Mesodermal cell (in vitro differentiated cells): ENCODE data around the gene MYBPC2.

ENCODE experiments used
- H3K27ac ChIP-seq: 2 replicates; pipeline ENCODE4 v1.7.0; 2013; ENCODE audit warnings: mild to moderate bottlenecking, low read depth, low read length, moderate library complexity; ENCODE audit not compliant: severe bottlenecking
- H3K36me3 ChIP-seq: 2 replicates; pipeline ENCODE4 v1.7.1; 2013; ENCODE audit warnings: mild to moderate bottlenecking, low read length, moderate library complexity; ENCODE audit not compliant: control insufficient read depth, insufficient read depth
- H3K4me1 ChIP-seq: one replicate; pipeline ENCODE4 v1.7.1; 2013; ENCODE audit warnings: mild to moderate bottlenecking, low read length; ENCODE audit not compliant: insufficient read depth, control insufficient read depth, poor library complexity, severe bottlenecking
- H3K4me3 ChIP-seq: 2 replicates; pipeline ENCODE4 v1.7.0; 2013; ENCODE audit warnings: low read length, control low read depth, mild to moderate bottlenecking; ENCODE audit not compliant: insufficient read depth, poor library complexity, severe bottlenecking; ENCODE audit errors: extremely low read depth
- H3K9me3 ChIP-seq: 2 replicates; pipeline ENCODE4 v1.7.1; 2013; ENCODE audit warnings: mild to moderate bottlenecking, low read length, moderate library complexity; ENCODE audit not compliant: control insufficient read depth
- WGBS, 2 experiments: methylation state at CpG; one replicate each; pipeline ENCODE4 v1.1.5; 2013; ENCODE audit warnings: missing lambda C conversion rate in 2 of 2; ENCODE audit not compliant: insufficient coverage in 2 of 2; 5-methylcytosine and 5-hydroxymethylcytosine counted together

MYBPC2 gene

GRCh38 chr19:50412419-50412818 lies 20.3 kb upstream of the MYBPC2 start:
- Histone ChIP-seq H3K9me3 (no peaks in the 10 kb centered on the region), H3K4me3 (no peak overlapping the region), H3K4me1 (no peaks in the 10 kb centered on the region), H3K27ac (no peak overlapping the region), H3K36me3 (peaks cover 47% of the 10 kb centered on the region)
- WGBS, 2 experiments = 100% methylated on average over 1 of the region's 2 CpGs; no CpG with 5 or more reads in 1 of the 2 experiments

GRCh38 chr19:50413096-50413495 lies 19.6 kb upstream of the MYBPC2 start:
- Histone ChIP-seq H3K36me3 (peaks cover 44% of the 10 kb centered on the region), H3K4me3 (no peak overlapping the region), H3K9me3 (no peaks in the 10 kb centered on the region), H3K27ac (no peak overlapping the region), H3K4me1 (no peaks in the 10 kb centered on the region)
- WGBS, 2 experiments = 93 to 97% methylated on average over 9 to 12 of the region's 13 CpGs

GRCh38 chr19:50413531-50413930 lies 19.2 kb upstream of the MYBPC2 start:
- Histone ChIP-seq H3K36me3 (peaks cover 41% of the 10 kb centered on the region), H3K4me1 (peaks cover 3% of the 10 kb centered on the region), H3K4me3 (no peak overlapping the region), H3K27ac (no peak overlapping the region), H3K9me3 (no peaks in the 10 kb centered on the region)
- WGBS, 2 experiments = 97 to 100% methylated on average over 12 to 21 of the region's 21 CpGs

- peaks cover 11% of the 10 kb centered on the region for H3K4me1 ChIP-seq
- WGBS, 2 experiments = 69 to 70% methylated on average over 28 to 34 of the region's 37 CpGs
Measured at GRCh38 chr19:50414864-50415660, 17.6 kb upstream of the MYBPC2 start.

GRCh38 chr19:50415661-50416033 lies 17.0 kb upstream of the MYBPC2 start:
- Histone ChIP-seq H3K9me3 (no peaks in the 10 kb centered on the region), H3K27ac (no peak overlapping the region), H3K4me3 (no peak overlapping the region), H3K36me3 (peaks cover 20% of the 10 kb centered on the region), H3K4me1 (peaks cover 11% of the 10 kb centered on the region)
- WGBS, 2 experiments = 93 to 95% methylated on average over 14 to 16 of the region's 22 CpGs

More at GRCh38 chr19:50414864-50415660, 17.6 kb upstream of the MYBPC2 start:
- peaks cover 25% of the 10 kb centered on the region for H3K36me3 ChIP-seq
- H3K9me3 ChIP-seq = no peaks in the 10 kb centered on the region
- H3K27ac ChIP-seq = no peak overlapping the region
- no peak overlapping the region for H3K4me3 ChIP-seq

- 93 to 94% methylated on average over 27 to 31 of the region's 35 CpGs for WGBS, 2 experiments
- Histone ChIP-seq H3K9me3 (no peaks in the 10 kb centered on the region), H3K4me3 (no peak overlapping the region), H3K36me3 (peaks cover 13% of the 10 kb centered on the region), H3K27ac (no peak overlapping the region), H3K4me1 (peaks cover 11% of the 10 kb centered on the region)
Measured at GRCh38 chr19:50416034-50416977, 16.4 kb upstream of the MYBPC2 start.

- no peak overlapping the region for H3K27ac ChIP-seq
- peaks cover 12% of the 10 kb centered on the region for H3K36me3 ChIP-seq
- no peak overlapping the region for H3K4me3 ChIP-seq
- peaks cover 11% of the 10 kb centered on the region for H3K4me1 ChIP-seq
- no peaks in the 10 kb centered on the region for H3K9me3 ChIP-seq
- 87 to 89% methylated on average over 16 to 21 of the region's 42 CpGs for WGBS, 2 experiments
Measured at GRCh38 chr19:50417111-50418081, 15.3 kb upstream of the MYBPC2 start.

- H3K4me1 ChIP-seq = peaks cover 11% of the 10 kb centered on the region
- no peak within 1 kb of the TSS for H3K27ac ChIP-seq
- H3K36me3 ChIP-seq = peaks cover 6% of the 10 kb centered on the region
- H3K9me3 ChIP-seq = no peaks in the 10 kb centered on the region
- H3K4me3 ChIP-seq = no peak within 1 kb of the TSS
- 21 to 30% methylated on average over 15 to 27 of the region's 34 CpGs for WGBS, 2 experiments
Measured at GRCh38 chr19:50418176-50419021, 14.3 kb upstream of the MYBPC2 start, which contains the start of gene SPIB. Gene SPIB, plus strand, starts transcription at chr19:50418938. Its CDS starts 25 bp downstream, at chr19:50418963.

- Histone ChIP-seq H3K4me3 (no peak overlapping the region), H3K4me1 (peaks cover 11% of the 10 kb centered on the region), H3K27ac (no peak overlapping the region), H3K9me3 (no peaks in the 10 kb centered on the region), H3K36me3 (no peaks in the 10 kb centered on the region)
- WGBS, 2 experiments = 8 to 11% methylated on average over 11 to 12 of the region's 14 CpGs
Measured at GRCh38 chr19:50419022-50419579, 13.6 kb upstream of the MYBPC2 start.
